ENCODE results near the gene ZYG11B.
A peak's percentile ranks its signal among the peaks of the same experiment; 100 is the strongest.
"Not testable (repeated sequence)": the region's sequence is repeated elsewhere in the genome, so short reads cannot be mapped to it uniquely, and the experiment has no call there.

Gene ZYG11B

DNA sequence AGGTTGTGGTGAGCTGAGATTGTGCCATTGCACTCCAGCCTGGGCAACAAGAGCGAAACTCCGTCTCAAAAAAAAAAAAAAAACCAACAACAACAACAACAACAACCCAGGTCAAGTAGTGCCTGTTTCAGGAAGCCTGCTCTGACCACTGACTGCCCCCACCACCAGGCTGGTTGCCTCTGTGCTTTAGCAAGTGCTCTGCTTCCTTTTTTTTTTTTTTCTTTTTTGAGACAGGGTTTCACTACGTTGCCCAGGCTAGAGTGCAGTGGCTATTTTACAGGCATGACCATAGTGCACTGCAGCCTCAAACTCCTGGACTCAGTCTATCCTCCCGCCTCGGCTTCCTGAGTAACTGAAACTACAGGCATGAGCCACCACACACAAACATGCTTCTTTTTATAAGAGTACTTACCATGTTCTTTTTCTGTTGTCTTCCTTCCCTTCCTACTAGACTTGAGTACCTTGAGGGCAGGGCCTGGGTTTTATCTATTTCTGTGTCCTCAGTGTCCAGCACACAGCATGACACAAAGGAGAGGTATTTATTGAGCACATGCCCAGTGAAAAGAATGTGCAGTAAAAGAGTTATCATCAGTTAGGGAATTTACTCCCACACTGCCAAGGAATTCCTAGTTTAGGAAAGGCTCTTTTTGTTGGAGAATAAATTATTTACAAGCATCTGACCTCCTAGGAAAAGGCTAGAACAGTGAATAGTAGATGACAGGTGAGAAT lies 18.2 kb upstream of the ZYG11B start:
- no peak for DNase-seq

DNA sequence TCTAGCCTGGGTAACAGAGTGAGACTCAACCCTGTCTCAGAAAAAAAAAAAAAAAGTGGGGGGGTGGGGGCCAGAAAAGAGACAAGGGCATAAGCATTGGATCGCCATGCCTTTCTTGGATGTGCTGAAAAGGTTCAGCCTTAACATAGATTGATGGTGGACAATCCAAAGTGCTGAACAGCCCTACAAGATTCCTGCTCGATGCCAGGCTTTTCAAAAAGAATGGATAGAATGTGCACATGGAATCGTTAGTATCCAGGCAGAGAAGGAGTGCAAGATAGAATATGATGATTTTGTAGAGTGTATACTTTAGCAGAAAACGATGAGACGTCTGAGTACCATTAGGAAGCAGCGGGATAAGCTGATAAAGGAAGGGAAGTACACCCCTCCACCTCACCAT lies 17.2 kb upstream of the ZYG11B start:
- DNase-seq = no peak

DNA sequence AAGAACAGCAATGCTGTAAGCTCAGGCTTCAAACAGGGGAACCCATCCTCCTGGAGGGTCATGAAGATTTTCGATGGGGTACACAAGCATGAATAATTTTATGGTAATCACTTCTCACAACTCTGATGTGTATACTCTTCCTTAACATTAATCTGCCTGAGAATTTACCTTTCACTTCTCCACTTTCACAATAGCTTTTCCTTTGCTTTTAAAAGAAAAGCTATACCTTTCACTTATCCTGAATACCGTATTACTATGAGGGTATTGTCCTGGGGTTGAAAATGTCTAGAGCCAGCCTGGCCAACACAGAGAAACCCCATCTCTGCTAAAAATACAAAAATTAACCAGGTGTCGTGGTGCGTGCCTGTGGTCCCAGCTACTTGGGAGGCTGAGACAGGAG lies 12.7 kb upstream of the ZYG11B start:
- DNase-seq = no peak

DNA sequence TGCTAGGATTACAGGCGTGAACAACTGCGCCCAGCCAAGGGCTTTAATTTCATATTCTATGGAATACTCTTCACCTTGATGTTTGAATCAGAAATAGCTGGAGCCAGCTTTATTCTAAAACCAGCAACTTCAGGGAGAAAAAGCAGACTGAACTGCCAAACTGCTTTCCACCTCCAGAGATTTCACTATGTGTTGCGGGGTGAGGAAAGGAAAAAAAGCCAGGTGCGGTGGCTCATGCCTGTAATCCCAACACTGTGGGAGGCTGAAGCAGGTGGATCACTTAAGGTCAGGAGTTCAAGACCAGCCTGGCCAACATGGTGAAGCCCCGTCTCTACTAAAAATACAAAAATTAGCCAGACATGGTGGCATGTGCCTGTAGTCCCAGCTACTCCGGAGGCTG lies 11.0 kb upstream of the ZYG11B start:
- not testable (repeated sequence) for DNase-seq

DNA sequence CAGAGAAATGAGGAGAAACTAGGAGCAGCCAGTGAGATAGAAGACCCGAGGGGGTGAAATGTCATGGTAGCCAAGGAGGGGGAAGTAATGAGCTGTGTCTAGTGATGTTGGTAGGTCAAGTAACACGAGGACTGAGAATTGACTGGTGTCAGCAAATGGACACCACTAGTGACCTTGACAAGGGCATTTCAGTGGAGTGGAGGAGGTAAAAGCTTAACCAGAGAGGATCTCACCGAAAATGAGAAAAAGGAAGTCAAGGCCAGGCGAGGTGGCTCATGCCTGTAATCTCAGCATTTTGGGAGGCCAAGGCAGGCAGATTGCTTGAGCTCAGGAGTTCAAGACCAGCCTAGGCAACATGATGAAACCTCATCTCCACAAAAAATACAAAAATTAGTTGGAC lies 3.0 kb upstream of the ZYG11B start:
- no peak for DNase-seq

DNA sequence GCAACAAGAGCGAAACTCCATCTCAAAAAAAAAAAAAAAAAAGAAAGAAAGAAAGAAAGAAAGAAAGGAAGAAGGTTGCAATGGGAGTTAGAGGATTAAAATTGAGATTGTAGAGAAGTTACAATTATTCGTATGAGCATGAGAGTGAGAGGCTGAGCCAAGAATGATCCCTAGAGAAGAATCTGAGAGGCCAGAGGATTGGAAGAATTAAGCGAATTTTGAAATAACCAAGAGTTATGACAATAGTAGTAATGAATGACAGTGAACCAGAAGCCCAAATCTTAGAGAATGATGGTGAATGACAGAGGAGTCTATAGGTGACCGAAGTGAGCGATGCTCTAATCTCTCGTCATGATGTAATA lies 369 bp upstream of the ZYG11B start:
- DNase-seq = no peak

DNA sequence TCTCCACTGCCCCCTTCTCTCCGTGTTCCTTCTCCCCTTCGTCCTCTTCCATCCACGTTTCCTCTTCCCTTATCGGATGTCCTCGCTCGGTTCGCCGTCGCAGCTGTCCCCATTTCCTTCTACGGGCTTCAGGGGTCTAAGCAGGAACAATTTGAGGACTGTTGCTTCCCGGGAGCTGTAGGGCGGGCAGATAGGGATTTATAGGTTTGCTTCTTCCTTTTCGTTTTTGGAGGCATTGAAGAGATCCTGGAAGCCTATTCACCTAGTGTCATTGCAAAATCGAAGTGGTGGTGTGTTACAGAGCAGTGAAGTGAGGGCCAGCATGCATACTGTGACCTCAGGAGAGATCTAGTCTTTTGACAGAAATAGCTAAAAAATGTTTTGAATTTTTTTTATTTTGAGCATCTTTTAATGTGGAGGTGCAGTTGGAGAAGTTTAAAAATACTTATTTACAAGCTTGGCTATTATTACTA lies 897 bp downstream of the ZYG11B start:
- peak; percentile 24 for DNase-seq

DNA sequence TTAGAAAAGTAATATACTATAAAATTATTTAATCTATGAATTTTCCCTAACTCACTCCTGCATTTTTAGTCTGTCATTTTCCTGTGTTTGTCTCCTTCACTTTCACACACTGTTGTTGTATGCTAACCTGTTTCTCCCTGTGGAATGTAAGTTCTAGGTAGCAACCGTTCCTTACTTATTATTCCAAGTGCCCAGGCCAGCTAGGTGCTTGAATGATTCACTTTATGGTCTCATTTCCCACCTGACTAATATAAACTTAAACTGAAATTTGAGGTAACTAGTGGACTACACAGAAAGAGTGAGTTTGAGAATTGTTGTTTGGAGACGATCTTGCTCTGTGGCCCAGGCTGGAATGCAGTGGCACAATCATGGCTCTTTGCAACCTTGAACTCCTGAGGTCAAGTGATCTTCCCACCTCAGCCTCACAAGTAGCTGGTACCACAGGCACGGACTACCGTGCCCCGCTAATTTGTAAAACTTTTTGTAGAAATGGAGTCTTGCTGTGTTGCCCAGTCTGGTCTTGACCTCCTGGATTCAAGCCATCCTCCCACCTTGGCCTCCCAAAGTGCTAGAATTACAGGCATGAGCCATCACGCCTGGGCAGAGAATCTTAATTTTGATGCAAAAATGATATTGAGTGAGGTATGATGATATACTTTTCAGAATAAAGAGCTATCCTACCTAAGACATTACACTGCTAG lies 1.9 kb downstream of the ZYG11B start:
- no peak for DNase-seq

DNA sequence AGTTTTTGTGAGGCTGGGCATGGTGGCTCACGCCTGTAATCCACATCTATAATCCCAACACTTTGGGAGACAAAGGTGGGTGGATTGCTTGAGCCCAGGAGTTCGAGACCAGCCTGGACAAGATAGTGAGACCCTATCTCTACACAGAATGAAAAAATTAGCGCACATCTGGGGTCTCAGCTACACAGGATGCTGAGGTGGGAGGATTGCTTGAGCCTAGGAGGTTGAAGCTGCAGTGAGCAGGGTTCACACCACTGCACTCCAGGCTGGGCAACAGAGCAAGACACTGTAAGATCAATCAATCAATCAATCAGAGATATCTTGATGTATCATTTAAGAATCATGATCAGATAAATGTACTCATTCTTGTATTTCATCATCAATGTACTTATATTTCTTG lies 7.1 kb downstream of the ZYG11B start:
- no peak for DNase-seq

DNA sequence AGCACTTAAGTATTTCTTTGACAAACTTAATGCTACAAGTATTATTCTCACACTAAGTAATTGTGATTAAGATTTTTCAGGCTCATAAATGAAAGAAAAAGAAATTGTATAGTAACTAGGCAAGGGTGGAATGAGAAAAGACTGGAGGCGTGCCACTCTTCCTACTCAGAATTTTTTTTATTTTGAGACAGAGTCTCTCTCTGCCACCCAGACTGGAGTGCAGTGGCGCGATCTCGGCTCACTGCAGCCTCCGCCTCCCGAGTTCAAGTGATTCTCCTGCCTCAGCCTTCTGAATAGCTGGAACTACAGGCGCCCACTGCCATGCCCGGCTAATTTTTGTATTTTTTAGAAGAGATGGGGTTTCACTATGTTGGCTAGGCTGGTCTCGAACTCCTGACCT lies 9.1 kb downstream of the ZYG11B start:
- DNase-seq = not testable (repeated sequence)

DNA sequence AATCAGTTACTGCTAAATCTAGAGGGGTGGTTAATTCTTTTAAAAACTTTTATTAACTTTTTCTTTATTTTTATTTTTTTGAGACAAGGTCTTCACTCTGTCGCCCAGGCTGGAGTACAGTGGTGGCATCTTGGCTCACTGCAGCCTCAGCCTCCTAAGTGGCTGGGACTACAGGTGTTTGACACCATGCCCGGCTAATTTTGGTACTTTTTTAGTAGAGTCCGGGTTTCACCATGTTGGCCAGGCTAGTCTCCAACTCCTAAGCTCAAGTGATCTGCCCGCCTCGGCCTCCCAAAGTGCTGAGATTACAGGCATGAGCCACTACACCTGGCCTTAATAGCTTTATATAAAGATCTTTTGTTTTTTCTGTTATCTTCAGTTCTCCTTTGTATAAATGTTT lies 11.9 kb downstream of the ZYG11B start:
- no peak for DNase-seq

DNA sequence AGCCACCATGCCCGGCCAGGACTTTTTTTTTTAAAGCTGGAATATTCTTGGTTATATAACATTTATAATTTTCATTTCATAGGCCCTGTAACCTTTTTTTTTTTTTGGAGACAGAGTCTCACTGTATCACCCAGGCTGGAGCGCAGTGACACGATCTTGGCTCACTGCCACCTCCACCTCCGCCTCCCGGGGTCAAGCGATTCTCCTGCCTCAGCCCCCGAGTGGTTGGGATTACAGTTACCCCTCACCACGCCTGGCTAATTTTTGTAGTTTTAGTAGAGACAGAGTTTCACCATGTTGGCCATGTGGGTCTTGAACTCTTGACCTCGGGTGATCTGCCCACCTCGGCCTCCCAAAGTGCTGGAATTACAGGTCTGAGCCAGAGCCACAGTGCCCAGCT lies 12.6 kb downstream of the ZYG11B start:
- no peak for DNase-seq

DNA sequence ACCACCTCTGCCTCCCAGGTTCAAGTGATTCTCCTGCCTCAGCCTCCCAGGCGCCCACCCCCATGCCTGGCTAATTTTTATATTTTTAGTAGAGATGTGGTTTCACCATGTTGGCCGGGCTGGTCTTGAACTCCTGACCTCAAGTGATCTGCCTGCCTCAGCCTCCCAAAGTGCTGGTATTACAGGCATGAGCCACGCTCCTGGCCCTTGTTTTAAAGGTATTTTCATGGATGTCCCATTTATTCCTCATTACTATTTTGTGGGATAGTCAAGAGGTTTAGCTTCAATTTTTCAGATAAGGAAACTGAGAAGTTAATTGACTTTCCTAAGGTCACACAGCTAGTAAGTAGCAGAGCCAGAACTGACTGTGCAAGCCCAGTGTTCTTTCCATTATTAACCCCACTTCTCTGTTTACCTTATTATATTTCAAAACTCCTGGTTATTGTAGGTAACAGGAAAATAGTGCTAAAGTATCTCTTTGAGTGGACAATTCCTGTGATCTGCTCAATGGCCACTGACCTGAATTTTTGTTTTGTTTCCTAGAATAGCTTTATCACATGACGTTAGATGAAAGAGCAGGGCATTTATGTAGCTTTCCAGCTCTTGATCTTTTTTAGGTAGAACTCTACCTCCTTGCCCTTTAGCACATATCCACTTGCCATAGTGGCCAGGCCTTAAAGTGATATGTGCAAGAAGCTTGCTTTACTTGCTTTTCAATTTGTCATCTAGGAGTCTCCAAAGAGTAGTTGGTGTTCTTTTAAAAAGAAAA lies 13.6 kb downstream of the ZYG11B start:
- DNase-seq = no peak

DNA sequence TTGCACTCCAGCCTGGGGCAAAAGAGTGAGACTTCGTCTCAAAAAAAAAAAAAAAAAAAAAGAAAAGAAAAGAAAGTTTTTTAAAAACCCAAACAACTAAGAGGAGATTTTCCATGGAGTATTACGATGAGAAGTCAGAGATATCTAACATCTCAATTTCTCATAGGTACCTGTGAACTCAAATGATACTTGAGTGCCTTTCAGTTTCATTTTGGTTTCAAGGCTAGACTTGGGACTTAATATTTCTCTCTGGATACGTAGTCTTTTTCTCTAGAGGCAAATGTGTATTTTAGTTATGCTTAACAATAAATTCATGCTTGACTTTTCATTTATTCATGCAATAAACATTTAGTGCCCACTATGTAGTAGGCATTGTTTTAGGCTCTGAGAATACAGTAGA lies 15.0 kb downstream of the ZYG11B start:
- no peak for DNase-seq

DNA sequence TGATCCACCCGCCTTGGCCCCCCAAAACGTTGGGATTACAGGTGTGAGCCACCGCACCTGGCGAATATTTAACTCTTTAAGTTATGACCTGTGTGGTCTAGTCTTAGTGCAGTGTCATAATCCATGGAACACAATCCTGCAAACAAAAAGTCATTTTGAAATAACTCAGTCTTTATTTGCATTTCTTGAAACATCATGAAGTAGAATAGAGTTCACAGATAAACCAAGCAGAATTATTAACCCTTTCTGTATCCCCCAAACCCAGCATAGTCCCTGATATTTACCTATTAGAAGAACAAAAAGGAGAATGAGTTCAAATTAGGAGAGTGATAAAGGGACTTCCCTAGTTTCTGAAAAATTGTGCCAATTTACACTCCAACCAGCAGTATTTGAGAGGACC lies 19.9 kb downstream of the ZYG11B start:
- DNase-seq = no peak

DNA sequence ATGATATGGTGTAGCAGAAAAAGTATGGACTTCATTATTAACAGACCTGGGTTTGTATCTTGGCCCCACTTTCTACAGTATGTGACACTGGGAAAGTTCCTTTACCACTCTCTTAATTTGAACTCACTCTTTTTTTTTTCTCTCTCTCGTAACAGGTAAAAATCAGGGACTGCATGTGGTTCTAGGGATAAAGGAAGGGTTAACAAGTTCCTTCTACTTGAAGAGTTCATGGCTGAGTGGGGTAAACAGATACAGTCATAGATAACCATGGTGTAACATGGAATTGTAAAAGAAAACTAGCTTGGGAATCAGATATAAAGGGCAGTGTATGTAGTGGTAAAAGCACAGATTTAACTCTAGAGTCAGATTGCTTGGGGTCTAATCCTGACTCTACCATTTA lies 21.2 kb downstream of the ZYG11B start:
- DNase-seq = no peak

DNA sequence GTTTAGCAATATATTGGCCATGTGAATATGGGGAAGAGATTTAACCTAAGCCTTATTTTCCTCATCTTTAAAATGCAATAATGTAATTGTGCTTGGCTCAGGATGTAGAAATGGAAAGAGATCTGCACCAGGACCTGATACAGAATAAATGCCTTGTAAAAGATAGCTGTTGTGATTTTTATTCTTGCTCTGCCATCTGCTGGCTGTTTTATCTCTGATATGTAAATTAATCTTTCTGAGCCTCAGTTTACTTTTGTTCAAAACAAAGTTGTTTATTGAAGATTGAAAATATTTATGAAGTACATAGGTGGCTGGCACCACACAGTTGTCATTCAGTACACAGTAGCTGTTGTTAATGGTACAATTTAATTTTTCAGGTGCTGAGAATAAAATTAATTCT lies 21.9 kb downstream of the ZYG11B start:
- DNase-seq = no peak

DNA sequence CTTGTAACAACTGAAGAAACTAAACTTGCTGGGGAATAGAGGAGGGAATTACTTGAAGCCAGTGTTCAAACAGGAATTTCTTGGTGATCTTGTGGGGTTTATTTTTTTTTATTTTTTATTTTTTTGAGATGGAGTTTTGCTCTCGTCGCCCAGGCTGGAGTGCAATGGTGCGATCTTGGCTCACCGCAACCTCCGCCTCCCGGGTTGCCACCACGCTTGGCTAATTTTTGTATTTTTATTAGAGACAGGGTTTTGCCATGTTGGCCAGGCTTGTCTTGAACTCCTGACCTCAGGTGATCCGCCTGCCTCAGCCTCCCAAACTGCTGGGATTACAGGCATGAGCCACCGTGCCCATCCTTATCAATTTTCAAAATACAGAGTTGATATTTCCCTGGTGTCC lies 23.2 kb downstream of the ZYG11B start:
- not testable (repeated sequence) for DNase-seq

DNA sequence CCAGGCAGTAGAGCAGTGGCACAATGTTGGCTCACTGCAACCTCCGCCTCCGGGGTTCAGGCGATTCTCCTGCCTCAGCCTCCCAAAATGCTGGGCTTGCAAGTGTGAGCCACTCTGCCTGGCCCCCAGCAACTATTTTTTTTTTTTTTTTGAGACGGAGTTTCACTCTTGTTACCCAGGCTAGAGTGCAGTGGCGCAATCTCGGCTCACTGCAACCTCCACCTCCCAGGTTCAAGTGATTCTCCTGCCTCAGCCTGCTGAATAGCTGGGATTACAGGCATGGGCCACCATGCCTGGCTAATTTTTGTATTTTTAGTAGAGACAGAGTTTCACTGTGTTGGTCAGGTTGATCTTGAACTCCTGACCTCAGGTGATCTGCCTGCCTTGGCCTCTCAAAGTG lies 23.9 kb downstream of the ZYG11B start:
- DNase-seq = not testable (repeated sequence)

DNA sequence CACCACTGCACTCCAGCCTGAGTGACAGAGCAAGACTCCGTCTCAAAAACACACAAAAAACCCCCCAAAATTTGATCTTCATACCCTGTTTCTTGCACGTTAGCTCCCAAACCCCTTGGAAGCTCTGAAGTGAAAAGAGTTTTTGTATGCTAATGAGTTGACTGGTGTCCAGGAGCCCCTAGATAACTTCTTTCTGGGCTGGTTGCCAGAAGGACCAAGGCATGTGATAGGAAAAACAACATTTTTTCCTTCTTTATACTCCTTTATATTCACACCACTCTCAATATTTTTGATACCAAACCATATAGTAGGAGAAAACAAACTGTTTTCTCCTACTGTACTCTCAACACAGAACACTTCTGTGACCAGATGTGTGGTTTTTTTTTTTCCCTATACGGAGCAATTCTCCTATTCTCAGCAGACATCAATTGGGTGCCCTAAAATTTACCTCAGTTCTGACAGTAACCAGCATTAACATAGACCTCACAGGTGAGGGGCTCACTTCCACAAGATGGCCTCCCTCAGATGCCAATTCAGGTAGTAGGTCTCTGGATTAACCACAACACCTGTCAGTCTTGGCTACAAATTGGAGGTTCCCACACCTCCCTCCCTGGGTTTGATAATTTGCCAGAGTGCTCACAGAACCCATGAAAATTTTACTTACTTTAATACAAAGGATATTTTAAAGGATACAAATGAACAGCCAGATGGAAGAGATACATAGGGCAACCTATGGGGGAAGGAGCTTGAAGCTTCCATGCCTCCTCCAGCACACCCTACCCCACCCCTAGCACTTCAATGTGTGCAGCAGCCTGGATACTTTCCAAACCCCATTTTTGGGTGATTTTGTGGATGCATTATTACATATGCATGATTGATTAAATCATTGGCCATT lies 25.6 kb downstream of the ZYG11B start:
- no peak for DNase-seq

DNA sequence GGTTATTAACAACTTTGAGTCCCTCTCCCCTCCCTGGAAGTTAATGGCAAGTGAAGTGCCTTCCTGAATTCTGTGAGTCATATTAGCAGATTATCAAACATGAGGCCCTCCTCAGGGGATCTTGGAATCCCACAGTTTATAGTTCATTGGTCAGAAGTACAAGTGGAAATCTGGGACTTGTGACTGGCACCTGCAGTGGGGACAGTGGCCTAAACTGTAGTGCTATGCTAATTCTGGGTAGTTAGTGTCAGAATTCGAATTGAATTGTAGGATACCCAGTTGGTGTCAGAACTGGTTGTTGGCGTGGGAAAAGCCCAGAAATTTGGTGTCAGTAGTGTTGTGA lies 26.2 kb downstream of the ZYG11B start:
- no peak for DNase-seq

DNA sequence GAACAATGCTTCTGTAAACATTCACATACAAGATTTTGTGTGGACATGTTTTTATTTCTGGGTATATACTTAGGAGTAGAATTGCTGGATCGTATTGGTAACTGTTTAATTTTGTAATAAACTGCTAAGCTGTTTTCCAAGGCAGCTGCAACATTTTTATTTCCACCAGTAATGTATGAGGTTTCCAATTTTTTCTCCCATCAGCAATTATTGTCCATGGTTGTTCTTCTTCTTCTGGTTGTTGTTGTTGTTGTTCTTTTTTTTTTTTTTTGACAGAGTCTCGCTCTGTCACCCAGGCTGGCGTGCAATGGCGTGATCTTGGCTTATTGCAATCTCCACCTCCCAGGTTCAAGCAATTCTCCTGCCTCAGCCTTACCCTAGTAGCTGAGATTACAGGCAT lies 26.9 kb downstream of the ZYG11B start:
- no peak for DNase-seq

DNA sequence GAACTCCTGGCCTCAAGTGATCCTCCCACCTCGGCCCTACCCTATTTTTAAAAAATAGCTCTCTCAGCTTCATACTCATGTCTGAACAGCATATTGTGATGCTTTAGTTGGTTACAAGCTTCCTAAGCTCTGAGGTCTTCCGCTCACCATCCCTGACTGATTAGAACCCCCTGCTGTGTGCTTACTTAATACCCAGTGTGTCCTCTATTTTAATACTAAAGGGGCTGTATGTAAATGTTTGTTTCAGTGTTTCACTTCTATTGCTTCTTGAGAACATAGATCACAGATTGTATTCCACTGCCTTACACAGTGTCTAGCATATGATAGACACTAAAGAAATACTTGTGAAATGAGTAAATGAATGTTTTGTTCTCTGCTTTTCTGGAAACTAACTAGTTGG lies 29.8 kb downstream of the ZYG11B start:
- DNase-seq = no peak

Measured in NCI-H1694 treated with DMSO at 0.1 percent for 48 hours (cell line).